ENCODE results near the gene ATP2B2.

The ATP2B2 gene

GRCh38 chr3:10397879-10398278, 107.5 kb downstream of the ATP2B2 start:
- no peak overlapping the region for H2AFZ ChIP-seq (ENCODE audit: low read depth, low read length)
- no peaks in the 10 kb centered on the region; the same call in 1 of the 2 replicates for H4K20me1 ChIP-seq (ENCODE audit: insufficient read depth, low read length)
- no peaks in the 10 kb centered on the region; the same call in 1 of the 2 replicates for H3K4me1 ChIP-seq (ENCODE audit: insufficient read depth, low read length)
- ATAC-seq (ENCODE audit: insufficient read depth, low read depth) (no peak), DNase-seq (no peak)
- peaks cover 33% of the 10 kb centered on the region for H3K27me3 ChIP-seq (ENCODE audit: insufficient read depth, low read length, poor library complexity)
- no peaks in the 10 kb centered on the region for H3K79me2 ChIP-seq (ENCODE audit: insufficient read depth, low read length)
- H3K36me3 ChIP-seq (ENCODE audit: insufficient read depth, low read length) = no peaks in the 10 kb centered on the region
- H3K9ac ChIP-seq (ENCODE audit: low read depth, low read length) = no peak overlapping the region
- TF ChIP-seq EZH2 (IDR thresholded peaks at IDR 0.05; ENCODE audit: borderline replicate concordance, low read depth, low read length, severe bottlenecking) (no peak), CTCF (IDR thresholded peaks at IDR 0.05; ENCODE audit: borderline replicate concordance, extremely low read depth, low read length, poor library complexity, severe bottlenecking) (no peak)
- H3K4me3 ChIP-seq (ENCODE audit: low read depth in 1 of 2, low read length in 2 of 2) = no peak overlapping the region
- H3K4me2 ChIP-seq (ENCODE audit: insufficient read depth, low read length) = no peak overlapping the region
- no peak overlapping the region for H3K27ac ChIP-seq (ENCODE audit: low read length)
- H3K9me3 ChIP-seq (ENCODE audit: insufficient read depth, low read length, severe bottlenecking) = no peaks in the 10 kb centered on the region

GRCh38 chr3:10396931-10397330, 108.5 kb downstream of the ATP2B2 start:
- no peaks in the 10 kb centered on the region for H3K9me3 ChIP-seq (ENCODE audit: insufficient read depth, low read length, severe bottlenecking)
- ATAC-seq (ENCODE audit: insufficient read depth, low read depth) = no peak

GRCh38 chr3:10396083-10396482, 109.3 kb downstream of the ATP2B2 start:
- Histone ChIP-seq H3K79me2 (ENCODE audit: insufficient read depth, low read length) (no peaks in the 10 kb centered on the region), H3K4me2 (ENCODE audit: insufficient read depth, low read length) (no peak overlapping the region), H2AFZ (ENCODE audit: low read depth, low read length) (no peak overlapping the region), H3K4me1 (ENCODE audit: insufficient read depth, low read length) (no peaks in the 10 kb centered on the region; the same call in 1 of the 2 replicates), H3K36me3 (ENCODE audit: insufficient read depth, low read length) (no peaks in the 10 kb centered on the region), H3K27me3 (ENCODE audit: insufficient read depth, low read length, poor library complexity) (peaks cover 33% of the 10 kb centered on the region), H3K9me3 (ENCODE audit: insufficient read depth, low read length, severe bottlenecking) (no peaks in the 10 kb centered on the region), H3K9ac (ENCODE audit: low read depth, low read length) (no peak overlapping the region), H3K27ac (ENCODE audit: low read length) (no peak overlapping the region), H4K20me1 (ENCODE audit: insufficient read depth, low read length) (no peaks in the 10 kb centered on the region; the same call in 1 of the 2 replicates), H3K4me3 (ENCODE audit: low read depth in 1 of 2, low read length in 2 of 2) (no peak overlapping the region)
- DNase-seq (no peak), ATAC-seq (ENCODE audit: insufficient read depth, low read depth) (no peak)
- TF ChIP-seq CTCF (IDR thresholded peaks at IDR 0.05; ENCODE audit: borderline replicate concordance, extremely low read depth, low read length, poor library complexity, severe bottlenecking) (no peak), EZH2 (IDR thresholded peaks at IDR 0.05; ENCODE audit: borderline replicate concordance, low read depth, low read length, severe bottlenecking) (no peak)

More at GRCh38 chr3:10396931-10397330, 108.5 kb downstream of the ATP2B2 start:
- H3K4me1 ChIP-seq (ENCODE audit: insufficient read depth, low read length) = no peaks in the 10 kb centered on the region; the same call in 1 of the 2 replicates
- DNase-seq = no peak
- TF ChIP-seq CTCF (IDR thresholded peaks at IDR 0.05; ENCODE audit: borderline replicate concordance, extremely low read depth, low read length, poor library complexity, severe bottlenecking) (no peak), EZH2 (IDR thresholded peaks at IDR 0.05; ENCODE audit: borderline replicate concordance, low read depth, low read length, severe bottlenecking) (no peak)
- H3K27me3 ChIP-seq (ENCODE audit: insufficient read depth, low read length, poor library complexity) = peaks cover 33% of the 10 kb centered on the region
- no peaks in the 10 kb centered on the region; the same call in 1 of the 2 replicates for H4K20me1 ChIP-seq (ENCODE audit: insufficient read depth, low read length)
- H3K79me2 ChIP-seq (ENCODE audit: insufficient read depth, low read length) = no peaks in the 10 kb centered on the region
- no peak overlapping the region for H3K4me2 ChIP-seq (ENCODE audit: insufficient read depth, low read length)
- no peak overlapping the region for H3K4me3 ChIP-seq (ENCODE audit: low read depth in 1 of 2, low read length in 2 of 2)
- no peak overlapping the region for H2AFZ ChIP-seq (ENCODE audit: low read depth, low read length)
- no peaks in the 10 kb centered on the region for H3K36me3 ChIP-seq (ENCODE audit: insufficient read depth, low read length)
- H3K27ac ChIP-seq (ENCODE audit: low read length) = no peak overlapping the region
- H3K9ac ChIP-seq (ENCODE audit: low read depth, low read length) = no peak overlapping the region
